Smooth muscle cell (in vitro differentiated cells): ENCODE results near the gene EN2. TPM values are rescaled to one million over a fixed set of nuclear protein-coding genes. Genes with fewer than 3 reads are reported as not detected.

Experiments used
- DNase-seq: peaks from one replicate; lab custom pipeline; 2025; ENCODE audit not compliant: unreplicated experiment; lab: John Stamatoyannopoulos, UW
- H2AFZ ChIP-seq: fragments of 200-600 bp; sonication (generic); 2 replicates; pipeline ENCODE4 v1.6.0; 2016; ENCODE audit warnings: antibody characterized with exemption, low read depth, mild to moderate bottlenecking
- H3F3A ChIP-seq: fragments of 200-600 bp; sonication (generic); 2 replicates; pipeline ENCODE4 v1.6.0; 2017; ENCODE audit warnings: antibody characterized with exemption, low read depth
- H3K27ac ChIP-seq: fragments of 200-600 bp; sonication (generic); 2 replicates; pipeline ENCODE4 v1.5.1; 2016; ENCODE audit warnings: low read depth, mild to moderate bottlenecking
- H3K27me3 ChIP-seq: fragments of 200-600 bp; sonication (generic); 2 replicates; pipeline ENCODE4 v1.6.1; 2016; ENCODE audit warnings: low read depth, mild to moderate bottlenecking
- H3K36me3 ChIP-seq: fragments of 200-600 bp; sonication (generic); 2 replicates; pipeline ENCODE4 v1.5.1; 2016; ENCODE audit warnings: low read depth
- H3K4me1 ChIP-seq: fragments of 200-600 bp; sonication (generic); 2 replicates; pipeline ENCODE4 v1.5.1; 2016; ENCODE audit warnings: low read depth
- H3K4me2 ChIP-seq: fragments of 200-600 bp; sonication (generic); 2 replicates; pipeline ENCODE4 v1.6.0; 2016; ENCODE audit warnings: mild to moderate bottlenecking
- H3K4me3 ChIP-seq: fragments of 200-600 bp; sonication (generic); 2 replicates; pipeline ENCODE4 v1.5.1; 2016; ENCODE audit warnings: mild to moderate bottlenecking
- H3K79me2 ChIP-seq: fragments of 200-600 bp; sonication (generic); 2 replicates; pipeline ENCODE4 v1.6.0; 2016; ENCODE audit warnings: low read depth, mild to moderate bottlenecking
- H3K9ac ChIP-seq: fragments of 200-600 bp; sonication (generic); 2 replicates; pipeline ENCODE4 v1.6.0; 2016; ENCODE audit warnings: low read depth
- H3K9me3 ChIP-seq: fragments of 200-600 bp; sonication (generic); replicated peaks from 2 replicates; pipeline ENCODE4 v1.5.1; 2016; ENCODE audit warnings: low read depth
- H4K20me1 ChIP-seq: fragments of 200-600 bp; sonication (generic); 2 replicates; pipeline ENCODE4 v1.6.0; 2016; ENCODE audit warnings: low read depth
- CTCF ChIP-seq: fragments of 200-600 bp; sonication (generic); IDR thresholded peaks from 2 replicates; pipeline ENCODE4 v1.5.1; 2017; ENCODE audit warnings: borderline replicate concordance, mild to moderate bottlenecking, antibody characterized with exemption; ENCODE audit not compliant: insufficient read depth, poor library complexity, severe bottlenecking
- WGBS: methylation state at CpG from one replicate; pipeline ENCODE4 v1.1.7; 2016; ENCODE audit warnings: low lambda C conversion rate; 5-methylcytosine and 5-hydroxymethylcytosine counted together
- polyA plus RNA-seq: library from polyadenylated mRNA; unstranded; fragments of >200 nt; fragmentation: Nextera tagmentation; extraction: Ambion mirVana; gene quantifications from 2 replicates; pipeline ENCODE4 v1.2.1, GENCODE V29; 2016
- total RNA-seq: library from RNA; depleted of rRNA; stranded (reverse); fragments of >200 nt; gene quantifications from 2 replicates; pipeline ENCODE4 v1.2.3, GENCODE V29; 2014

EN2 gene
- total and polyA plus RNA-seq, 2 experiments from 2014 or later = not detected

GRCh38 chr7:155458878-155459699 lies 1.2 kb downstream of the EN2 start:
- Histone ChIP-seq H3K36me3 (no peaks in the 10 kb centered on the region), H3K4me1 (no peaks in the 10 kb centered on the region), H2AFZ (no peak overlapping the region), H3K27ac (no peak overlapping the region), H3K79me2 (no peaks in the 10 kb centered on the region), H3K4me3 (peak overlapping the region; percentile 38), H3K27me3 (peaks cover 96% of the 10 kb centered on the region), H4K20me1 (no peaks in the 10 kb centered on the region), H3K4me2 (peak overlapping the region; percentile 78), H3K9ac (no peak overlapping the region), H3K9me3 (no peaks in the 10 kb centered on the region), H3F3A (no peaks in the 10 kb centered on the region)
- no peak for TF ChIP-seq CTCF
- DNase-seq = no peak
- 3% methylated on average over 62 of the region's 68 CpGs for WGBS

- H3F3A ChIP-seq = no peaks in the 10 kb centered on the region
- H3K36me3 ChIP-seq = no peaks in the 10 kb centered on the region
- H3K9me3 ChIP-seq = no peaks in the 10 kb centered on the region
- no peak overlapping the region for H3K4me2 ChIP-seq
- DNase-seq = no peak
- no peak for TF ChIP-seq CTCF
- H3K4me3 ChIP-seq = no peak overlapping the region
- H2AFZ ChIP-seq = no peak overlapping the region
- H4K20me1 ChIP-seq = no peaks in the 10 kb centered on the region
- 7% methylated on average over 34 of the region's 34 CpGs for WGBS
- no peaks in the 10 kb centered on the region for H3K4me1 ChIP-seq
- no peak overlapping the region for H3K9ac ChIP-seq
- no peak overlapping the region for H3K27ac ChIP-seq
- peaks cover 96% of the 10 kb centered on the region for H3K27me3 ChIP-seq
- H3K79me2 ChIP-seq = no peaks in the 10 kb centered on the region
Measured at GRCh38 chr7:155459700-155460461, 2.0 kb downstream of the EN2 start.

- no peak overlapping the region for H3K4me3 ChIP-seq
- H3K4me1 ChIP-seq = no peaks in the 10 kb centered on the region
- no peak overlapping the region for H2AFZ ChIP-seq
- no peak overlapping the region for H3K27ac ChIP-seq
- TF ChIP-seq CTCF = no peak
- H3K4me2 ChIP-seq = no peak overlapping the region
- H3K36me3 ChIP-seq = no peaks in the 10 kb centered on the region
- H3K9me3 ChIP-seq = no peaks in the 10 kb centered on the region
- no peak overlapping the region for H3K9ac ChIP-seq
- DNase-seq = no peak
- WGBS = 22% methylated on average over 8 of the region's 8 CpGs
- H4K20me1 ChIP-seq = no peaks in the 10 kb centered on the region
- H3F3A ChIP-seq = no peaks in the 10 kb centered on the region
- no peaks in the 10 kb centered on the region for H3K79me2 ChIP-seq
- H3K27me3 ChIP-seq = peaks cover 96% of the 10 kb centered on the region
Measured at GRCh38 chr7:155460926-155461613, 3.1 kb downstream of the EN2 start.
